ENCODE measurements around the gene PADI4. TPM values are rescaled to one million over a fixed set of nuclear protein-coding genes. Genes with fewer than 3 reads are reported as not detected.

PADI4 gene
- total and polyA plus RNA-seq, 4 donors = 0.32 to 6.1 (median 0.90) TPM

GRCh38 chr1:17352419-17352909 lies 44.5 kb downstream of the PADI4 start:
- no peak overlapping the region for H3K9ac ChIP-seq (ENCODE audit: low read depth in 1 of 2, low read length in 2 of 2)
- H3K9me3 ChIP-seq (ENCODE audit: control insufficient read depth in 4 of 4, low read length in 3 of 4) = no peaks in the 10 kb centered on the region
- no peak overlapping the region for H3K4me3 ChIP-seq (ENCODE audit: low read depth in 1 of 3, low read length in 3 of 3)
- WGBS = 62% methylated on average over 8 of the region's 8 CpGs
- no peaks in the 10 kb centered on the region for H3K4me1 ChIP-seq (ENCODE audit: control insufficient read depth in 4 of 4, insufficient read depth in 4 of 4, low read length in 3 of 4)
- no peaks in the 10 kb centered on the region for H3K36me3 ChIP-seq (ENCODE audit: control insufficient read depth in 4 of 4, insufficient read depth in 3 of 4, low read depth in 1 of 4, low read length in 3 of 4)
- DNase-seq (ENCODE audit: low spot score) = no peak
- TF ChIP-seq ZBTB33 (IDR thresholded peaks at IDR 0.05) (no peak), HNF4G (IDR thresholded peaks at IDR 0.05) (no peak), MAX (IDR thresholded peaks at IDR 0.05) (no peak), NR2F2 (IDR thresholded peaks at IDR 0.05) (no peak), YY1 (IDR thresholded peaks at IDR 0.05) (no peak), RAD21 (IDR thresholded peaks at IDR 0.05) (no peak), JUND (IDR thresholded peaks at IDR 0.05) (no peak), FOXA2 (IDR thresholded peaks at IDR 0.05) (no peak), HNF4A (conservative IDR thresholded peaks at IDR 0.05) (no peak), REST (IDR thresholded peaks at IDR 0.05) (no peak), SP1 (IDR thresholded peaks at IDR 0.05) (no peak)
- TF ChIP-seq, protein P1, sequence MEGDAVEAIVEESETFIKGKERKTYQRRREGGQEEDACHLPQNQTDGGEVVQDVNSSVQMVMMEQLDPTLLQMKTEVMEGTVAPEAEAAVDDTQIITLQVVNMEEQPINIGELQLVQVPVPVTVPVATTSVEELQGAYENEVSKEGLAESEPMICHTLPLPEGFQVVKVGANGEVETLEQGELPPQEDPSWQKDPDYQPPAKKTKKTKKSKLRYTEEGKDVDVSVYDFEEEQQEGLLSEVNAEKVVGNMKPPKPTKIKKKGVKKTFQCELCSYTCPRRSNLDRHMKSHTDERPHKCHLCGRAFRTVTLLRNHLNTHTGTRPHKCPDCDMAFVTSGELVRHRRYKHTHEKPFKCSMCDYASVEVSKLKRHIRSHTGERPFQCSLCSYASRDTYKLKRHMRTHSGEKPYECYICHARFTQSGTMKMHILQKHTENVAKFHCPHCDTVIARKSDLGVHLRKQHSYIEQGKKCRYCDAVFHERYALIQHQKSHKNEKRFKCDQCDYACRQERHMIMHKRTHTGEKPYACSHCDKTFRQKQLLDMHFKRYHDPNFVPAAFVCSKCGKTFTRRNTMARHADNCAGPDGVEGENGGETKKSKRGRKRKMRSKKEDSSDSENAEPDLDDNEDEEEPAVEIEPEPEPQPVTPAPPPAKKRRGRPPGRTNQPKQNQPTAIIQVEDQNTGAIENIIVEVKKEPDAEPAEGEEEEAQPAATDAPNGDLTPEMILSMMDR (IDR thresholded peaks at IDR 0.05; ENCODE audit: low read depth, low read length, missing input control) = no peak
- peaks cover 0 to 10% (median 0%) of the 10 kb centered on the region in 4 donors for H3K27me3 ChIP-seq (ENCODE audit: control insufficient read depth in 4 of 4, insufficient read depth in 4 of 4, low read length in 3 of 4)
- no peak overlapping the region for H3K27ac ChIP-seq (ENCODE audit: low read depth in 1 of 2, low read length in 2 of 2)

DNA sequence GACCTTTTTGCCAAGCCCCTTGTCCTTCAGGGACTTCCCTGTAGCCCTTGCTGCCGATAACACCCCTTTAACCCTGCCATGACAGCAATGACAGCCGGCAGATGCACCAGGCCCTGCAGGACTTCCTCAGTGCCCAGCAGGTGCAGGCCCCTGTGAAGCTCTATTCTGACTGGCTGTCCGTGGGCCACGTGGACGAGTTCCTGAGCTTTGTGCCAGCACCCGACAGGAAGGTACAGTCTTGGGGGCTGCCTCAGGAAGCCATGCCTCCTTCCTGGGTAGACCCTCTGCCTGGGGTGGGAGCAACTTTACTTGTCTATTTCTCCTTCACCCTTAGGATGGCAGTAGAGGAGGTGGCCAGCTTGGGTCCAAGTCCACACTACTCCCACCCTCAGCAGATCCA lies 47.9 kb downstream of the PADI4 start:
- no peak overlapping the region for H3K4me3 ChIP-seq (ENCODE audit: low read depth in 1 of 3, low read length in 3 of 3)
- WGBS = 71% methylated on average over 6 of the region's 6 CpGs
- TF ChIP-seq GABPA (IDR thresholded peaks at IDR 0.05 in 1 of 2, conservative IDR thresholded peaks at IDR 0.05 in 1 of 2) (no peak), MAX (IDR thresholded peaks at IDR 0.05) (no peak), TAF1 (conservative IDR thresholded peaks at IDR 0.05) (no peak), ZBTB33 (IDR thresholded peaks at IDR 0.05) (no peak), HNF4A (conservative IDR thresholded peaks at IDR 0.05) (no peak), FOXA2 (IDR thresholded peaks at IDR 0.05) (no peak), HNF4G (IDR thresholded peaks at IDR 0.05) (no peak), RAD21 (IDR thresholded peaks at IDR 0.05) (no peak), EGR1 (IDR thresholded peaks at IDR 0.05; ENCODE audit: low read depth in 2 of 2) (no peak), YY1 (IDR thresholded peaks at IDR 0.05) (no peak), NR2F2 (IDR thresholded peaks at IDR 0.05) (no peak)
- TF ChIP-seq, protein P1 (IDR thresholded peaks at IDR 0.05; ENCODE audit: low read depth, low read length, missing input control) = no peak

More for the DNA sequence above, 47.9 kb downstream of the PADI4 start:
- H3K9ac ChIP-seq (ENCODE audit: low read depth in 1 of 2, low read length in 2 of 2) = no peak overlapping the region
- no peaks in the 10 kb centered on the region for H3K36me3 ChIP-seq (ENCODE audit: control insufficient read depth in 4 of 4, insufficient read depth in 3 of 4, low read depth in 1 of 4, low read length in 3 of 4)
- peaks cover 0 to 10% (median 0%) of the 10 kb centered on the region in 4 donors for H3K27me3 ChIP-seq (ENCODE audit: control insufficient read depth in 4 of 4, insufficient read depth in 4 of 4, low read length in 3 of 4)
- H3K27ac ChIP-seq (ENCODE audit: low read depth in 1 of 2, low read length in 2 of 2) = no peak overlapping the region
- no peak for DNase-seq (ENCODE audit: low spot score)
- H3K9me3 ChIP-seq (ENCODE audit: control insufficient read depth in 4 of 4, low read length in 3 of 4) = no peaks in the 10 kb centered on the region
- no peaks in the 10 kb centered on the region for H3K4me1 ChIP-seq (ENCODE audit: control insufficient read depth in 4 of 4, insufficient read depth in 4 of 4, low read length in 3 of 4)
